GM20000 (cell line): ENCODE measurements around the gene FHIT.

Experiments used
- DNase-seq: peaks from one replicate; pipeline ENCODE4 v3.0.0; 2012; ENCODE audit warnings: low spot score
- CTCF ChIP-seq: IDR thresholded peaks from 2 replicates; pipeline ENCODE4 v1.5.1; 2012; ENCODE audit warnings: mild to moderate bottlenecking, control low read depth; ENCODE audit errors: extremely low read depth, missing control alignments

Gene FHIT

GRCh38 chr3:59836531-59836930 is 1414.7 kb downstream of the FHIT start:
- no peak for TF ChIP-seq CTCF
- no peak for DNase-seq

- DNase-seq = no peak
- no peak for TF ChIP-seq CTCF
Observed at GRCh38 chr3:59832702-59833101, 1418.5 kb downstream of the FHIT start.

- no peak for TF ChIP-seq CTCF
- DNase-seq = no peak
Observed at GRCh38 chr3:59832241-59832640, 1419.0 kb downstream of the FHIT start.

- no peak for TF ChIP-seq CTCF
- DNase-seq = no peak
Observed at GRCh38 chr3:59831394-59831793, 1419.9 kb downstream of the FHIT start.

- no peak for DNase-seq
- no peak for TF ChIP-seq CTCF
Observed at GRCh38 chr3:59829527-59829926, 1421.7 kb downstream of the FHIT start.

- TF ChIP-seq CTCF = no peak
Observed at GRCh38 chr3:59824876-59825275, 1426.4 kb downstream of the FHIT start.

GRCh38 chr3:59821274-59821673 is 1430.0 kb downstream of the FHIT start:
- TF ChIP-seq CTCF = no peak
- no peak for DNase-seq

More at GRCh38 chr3:59824876-59825275, 1426.4 kb downstream of the FHIT start:
- DNase-seq = no peak

GRCh38 chr3:59820352-59820934 is 1430.8 kb downstream of the FHIT start:
- no peak for DNase-seq
- no peak for TF ChIP-seq CTCF
